ENCODE measurements around the gene RUNX1.

Gene RUNX1

DNA sequence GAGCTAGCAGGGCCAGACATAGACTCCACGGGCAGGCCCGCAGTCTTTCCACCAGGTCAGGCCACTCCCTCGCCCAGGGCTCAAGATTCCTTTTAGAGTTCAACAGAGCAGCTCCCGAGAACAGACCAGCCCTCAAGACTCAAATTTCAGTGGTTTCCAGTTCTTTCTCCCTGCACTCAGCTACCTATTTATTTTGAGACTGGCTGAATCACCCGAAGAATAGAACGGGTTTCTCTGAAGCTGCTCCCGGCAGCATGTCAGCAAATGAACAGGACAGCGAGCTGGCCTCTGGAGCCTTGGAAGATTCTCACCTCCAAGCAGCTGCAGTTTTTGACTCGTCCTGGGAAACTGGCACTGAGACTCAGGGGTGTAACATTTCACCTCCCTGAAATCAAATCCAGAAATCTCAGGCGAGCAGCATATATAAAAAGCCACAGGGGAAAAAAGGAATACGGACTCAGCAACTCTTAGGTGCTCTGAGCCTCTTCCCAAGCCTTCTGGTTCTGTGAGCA, 202.4 kb downstream of the RUNX1 start:
- DNase-seq (ENCODE audit: low spot score) = no peak

DNA sequence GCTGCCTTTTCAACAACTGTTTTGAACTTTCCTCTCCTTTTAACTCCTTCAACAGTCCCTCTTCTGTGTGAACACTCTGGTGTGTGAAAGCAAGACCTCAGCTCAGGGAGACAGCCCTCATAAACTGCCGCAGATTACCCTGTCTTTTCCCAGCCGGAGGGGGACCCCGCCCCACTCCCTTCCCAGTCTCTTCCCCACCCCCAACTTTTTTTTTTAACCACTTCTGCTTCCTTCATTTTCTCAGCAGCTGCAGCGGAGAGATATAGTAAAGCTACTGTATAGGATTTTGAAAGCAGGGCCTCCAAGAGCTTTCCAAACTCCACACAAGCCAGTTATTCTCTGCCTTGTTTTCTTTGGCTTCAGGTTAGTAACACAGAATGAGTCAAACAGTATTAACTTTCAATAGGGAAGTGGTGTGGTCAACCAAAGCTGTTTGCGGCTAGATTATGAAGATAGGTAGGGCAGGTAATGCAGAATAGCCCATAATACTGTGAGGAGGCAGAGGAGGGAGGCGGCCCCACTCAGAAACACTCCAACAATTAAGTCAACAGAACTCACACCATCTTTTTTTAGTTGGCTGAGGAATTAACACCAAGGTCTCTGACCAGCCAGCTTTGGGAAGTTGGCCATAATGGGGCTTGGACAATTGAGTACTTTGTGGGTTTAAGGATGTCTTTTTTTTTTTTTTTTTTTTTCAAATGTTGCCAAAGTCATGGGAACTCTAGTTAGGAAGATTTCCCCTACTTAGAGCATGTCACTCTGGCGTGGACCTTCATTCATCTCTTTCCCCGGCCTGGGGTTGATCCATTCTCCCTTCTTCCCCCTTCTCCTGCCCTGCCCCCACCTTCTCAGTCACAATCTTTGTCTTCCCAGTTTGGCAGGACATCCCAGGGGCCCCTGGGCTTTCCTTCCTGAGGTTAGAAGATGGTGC, 203.3 kb downstream of the RUNX1 start:
- DNase-seq (ENCODE audit: low spot score) = peak; percentile 82

DNA sequence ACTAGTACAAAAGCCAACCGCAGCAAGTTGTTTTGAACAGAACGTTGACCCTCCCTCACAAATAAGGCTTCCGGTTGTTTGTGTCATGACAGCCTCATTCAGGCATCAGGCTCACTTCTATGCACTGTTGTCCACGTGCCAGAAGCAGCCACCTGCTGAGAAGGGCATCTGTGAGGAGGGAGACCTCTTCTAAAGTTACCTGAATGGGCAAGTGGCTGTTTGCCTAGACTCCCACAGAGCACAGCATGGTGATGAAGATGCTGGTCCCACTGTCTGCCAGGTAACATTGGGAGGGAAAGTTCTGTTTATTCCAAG, 204.2 kb downstream of the RUNX1 start:
- no peak for DNase-seq (ENCODE audit: low spot score)

DNA sequence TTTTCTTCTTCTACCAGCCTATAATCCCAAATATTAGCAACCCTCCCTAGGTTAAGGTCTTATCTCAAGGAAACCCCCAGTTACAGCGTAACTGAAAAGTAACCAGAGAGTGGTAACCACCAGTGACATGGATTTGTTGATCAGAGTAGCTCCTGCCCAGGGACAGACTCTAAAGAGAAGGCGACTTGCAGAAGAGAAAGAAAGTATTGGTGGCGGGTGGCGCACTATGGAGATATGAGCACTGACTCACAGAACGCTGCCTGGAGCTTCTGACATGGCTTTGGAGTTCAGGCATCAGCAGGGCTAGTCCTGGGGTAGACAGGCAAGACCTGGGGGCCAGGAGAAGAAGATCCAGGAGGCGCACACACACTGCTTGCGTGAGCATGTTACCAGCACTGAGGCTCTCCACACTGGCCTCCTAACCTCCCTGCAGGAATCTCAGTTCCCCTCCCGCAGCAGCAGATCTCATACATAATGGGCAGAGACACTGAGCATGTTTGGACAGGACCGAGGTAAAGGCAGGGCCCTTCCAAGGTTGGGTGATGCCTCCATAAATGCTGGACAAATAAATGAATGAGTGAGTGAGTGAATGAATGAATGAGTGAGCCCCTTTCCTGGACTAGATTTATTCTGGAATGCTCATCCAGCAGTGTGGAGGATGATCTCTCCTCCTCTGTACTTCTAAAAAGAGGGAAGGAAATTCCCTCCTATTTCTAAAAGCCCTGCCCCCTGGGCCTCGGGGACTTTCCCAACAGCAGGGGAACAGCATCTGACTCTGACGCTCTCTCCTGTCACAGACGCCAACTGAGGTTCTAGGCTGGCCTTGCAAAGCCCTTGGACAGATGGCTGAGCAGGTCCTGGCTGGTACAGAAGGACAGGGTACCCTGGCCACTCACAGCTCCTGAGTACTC, 204.8 kb downstream of the RUNX1 start:
- no peak for DNase-seq (ENCODE audit: low spot score)

DNA sequence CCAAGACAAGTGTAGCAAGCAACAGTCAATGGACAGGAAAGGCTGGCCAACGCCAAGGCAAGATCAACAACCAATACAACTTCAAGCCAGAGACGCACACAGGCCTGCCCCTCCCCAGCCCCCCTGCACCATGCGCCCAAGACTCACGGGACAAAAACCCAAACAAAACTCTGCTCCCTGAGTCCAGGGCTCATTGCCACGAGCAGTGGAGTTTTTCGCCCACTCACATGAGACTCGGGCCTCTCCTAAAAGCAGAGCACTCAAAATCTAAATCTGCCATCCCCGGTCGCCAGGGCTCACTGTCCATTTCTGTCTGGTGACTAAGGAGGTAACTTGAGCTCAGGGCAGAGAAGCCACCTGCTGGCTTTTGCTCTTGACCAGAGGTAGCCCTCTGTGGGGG, 205.5 kb downstream of the RUNX1 start:
- DNase-seq (ENCODE audit: low spot score) = no peak

DNA sequence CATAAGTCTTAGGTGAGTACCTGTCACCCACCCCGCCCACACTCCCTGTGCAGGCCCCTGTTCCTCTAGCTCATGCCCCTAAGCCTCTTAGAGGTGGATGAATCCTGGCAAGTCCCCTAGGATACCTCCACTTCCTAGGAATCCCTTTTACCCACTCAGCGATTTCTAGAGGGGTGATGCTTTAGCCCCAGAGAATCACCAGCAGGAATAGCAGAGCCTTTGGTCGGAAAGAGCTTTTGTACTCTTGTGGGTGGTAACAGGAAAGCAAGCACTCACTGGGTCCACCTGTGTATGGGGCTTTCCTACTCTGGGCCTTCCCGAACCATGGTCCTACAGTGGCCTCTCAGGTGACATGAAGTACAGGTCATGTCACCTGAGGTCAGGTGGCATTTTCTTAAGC, 207.9 kb downstream of the RUNX1 start:
- no peak for DNase-seq (ENCODE audit: low spot score)

DNA sequence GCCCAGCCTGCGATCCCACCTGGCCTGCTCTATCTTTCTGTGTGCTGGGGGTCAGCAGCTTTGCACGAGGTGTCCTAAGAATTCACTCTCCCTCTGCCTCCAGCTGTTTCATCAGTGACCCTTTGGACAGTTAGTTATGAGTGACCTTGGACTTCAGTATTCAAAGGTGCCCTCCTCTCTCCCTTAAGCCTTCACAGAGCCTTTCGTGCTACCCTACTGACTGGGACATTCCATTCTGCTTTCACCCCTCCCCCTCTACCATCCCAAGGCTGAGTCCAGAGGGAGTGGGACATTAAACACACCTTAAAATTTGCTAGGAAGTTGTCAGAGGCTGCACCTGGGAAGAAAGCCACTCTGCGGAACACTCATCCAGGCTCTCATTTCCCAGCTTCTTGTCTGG, 208.4 kb downstream of the RUNX1 start:
- no peak for DNase-seq (ENCODE audit: low spot score)

DNA sequence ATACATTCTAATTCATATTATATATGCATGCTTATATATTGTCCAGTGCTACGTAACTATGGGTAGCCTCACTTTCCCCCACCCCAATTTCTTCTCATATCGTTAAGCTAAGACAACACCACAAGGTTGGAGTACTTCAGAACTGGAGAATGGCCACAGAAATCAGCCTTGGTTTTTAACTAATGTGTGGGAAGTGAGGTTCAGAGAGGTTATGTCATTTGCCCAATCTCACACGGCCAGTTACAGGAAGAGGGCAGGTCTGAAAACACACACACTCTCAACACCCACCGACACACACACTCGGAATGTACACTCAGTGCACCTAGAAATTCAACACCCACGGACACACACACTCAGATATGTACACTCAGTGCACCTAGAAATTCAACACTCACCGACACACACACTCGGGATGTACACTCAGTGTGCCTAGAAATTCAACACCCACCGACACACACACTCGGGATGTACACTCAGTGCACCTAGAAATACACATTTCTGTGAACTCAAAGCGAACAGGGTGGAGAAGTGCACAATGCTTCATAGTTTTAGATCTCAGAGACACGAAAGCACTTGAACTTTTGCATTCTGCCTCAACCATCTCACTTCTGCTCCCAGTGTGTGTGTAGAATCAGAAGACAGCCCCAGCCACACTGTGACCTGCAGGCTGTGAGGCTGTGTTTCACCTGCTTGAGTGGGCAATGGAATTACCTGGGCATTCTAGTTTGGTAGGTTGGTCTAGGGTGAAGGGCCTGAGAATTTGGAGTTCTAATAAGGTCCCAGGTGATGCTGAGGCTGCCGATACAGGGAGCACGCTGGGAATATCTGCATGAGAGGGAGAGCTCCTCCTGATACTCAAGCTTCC, 209.9 kb downstream of the RUNX1 start:
- no peak for DNase-seq (ENCODE audit: low spot score)

DNA sequence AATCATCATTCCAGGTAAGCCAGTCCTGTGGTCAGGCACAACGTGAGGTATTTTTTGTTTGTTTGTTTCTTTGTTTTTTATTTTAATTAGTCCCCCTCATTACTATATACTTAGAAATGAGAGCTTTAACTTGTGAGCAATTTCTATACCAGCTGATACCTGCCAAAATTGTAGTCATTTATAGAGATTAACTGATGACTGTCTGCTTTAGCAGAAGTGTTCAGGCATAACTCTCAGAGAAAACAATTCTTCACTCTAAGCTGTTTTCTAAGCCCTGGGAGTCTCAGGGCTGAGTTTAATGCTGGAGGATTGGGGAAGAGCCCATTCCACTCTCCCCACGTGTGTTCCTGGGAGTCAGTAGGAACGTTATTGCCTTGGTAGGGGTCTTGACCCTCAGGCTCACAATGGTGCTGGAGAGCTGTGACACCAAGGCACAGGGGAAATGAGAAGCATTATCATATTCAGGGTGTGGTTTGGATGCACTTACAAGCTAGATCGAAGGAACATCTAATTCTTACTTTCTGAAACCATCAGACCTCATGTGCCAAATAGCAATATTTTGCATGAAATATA, 212.1 kb downstream of the RUNX1 start:
- DNase-seq (ENCODE audit: low spot score) = no peak

DNA sequence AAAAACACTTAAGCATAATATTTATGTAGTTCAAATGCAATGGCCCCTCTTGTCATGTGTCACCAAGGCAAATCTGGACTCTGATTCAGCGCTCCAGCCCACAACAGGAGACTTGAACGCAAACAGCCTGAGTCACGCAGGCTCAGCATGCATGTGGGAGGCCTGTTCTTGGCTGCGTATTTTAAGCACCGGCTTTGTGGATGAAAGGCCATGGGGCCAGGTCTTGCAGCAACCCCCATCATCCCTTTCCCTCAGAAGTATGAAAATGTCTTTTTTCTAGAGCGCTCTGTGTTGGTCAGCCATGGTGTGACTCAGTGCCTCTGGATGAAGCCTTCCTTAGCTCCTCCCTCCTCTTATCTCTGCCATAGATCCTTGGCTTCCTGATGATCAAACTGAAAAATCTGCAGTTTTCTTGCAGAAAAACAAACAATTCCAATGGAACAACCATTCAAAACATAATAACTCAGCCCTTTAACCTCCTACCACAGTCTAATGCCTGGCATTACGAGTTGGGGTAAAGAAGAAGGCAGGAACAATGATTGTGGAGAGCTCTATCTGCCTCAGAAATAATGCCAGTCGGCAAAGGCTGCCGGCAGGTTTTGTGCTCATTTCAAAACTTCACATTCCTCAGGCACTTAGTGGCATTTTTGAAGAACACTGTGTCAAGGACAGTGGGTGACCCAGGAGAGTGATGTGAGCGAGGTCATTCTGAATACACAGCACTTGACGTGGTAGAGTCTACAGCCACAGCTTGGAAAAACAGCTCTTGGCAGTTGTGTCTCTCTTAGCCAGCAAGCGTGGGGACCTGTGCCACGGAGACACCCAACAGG, 212.8 kb downstream of the RUNX1 start:
- no peak for DNase-seq (ENCODE audit: low spot score)

DNA sequence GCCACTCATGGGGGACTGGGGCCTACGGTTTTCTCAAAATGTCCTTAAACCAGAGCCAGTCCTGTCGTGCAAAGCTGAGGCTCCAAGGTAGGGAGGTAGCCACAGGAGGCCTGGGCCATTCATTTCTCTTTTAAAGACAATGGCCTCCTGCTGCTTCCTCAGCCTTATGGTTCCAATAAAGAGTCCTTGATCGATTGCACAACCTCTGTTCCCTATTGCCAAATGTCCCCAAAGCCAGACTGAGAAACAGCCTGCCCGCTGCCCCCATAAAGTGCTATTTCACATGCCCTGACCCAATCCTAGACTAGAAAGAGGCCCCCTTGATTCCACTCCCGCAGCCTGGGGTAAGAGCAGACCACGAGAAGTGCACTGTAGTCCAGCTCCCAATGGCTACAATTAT, 213.6 kb downstream of the RUNX1 start:
- no peak for DNase-seq (ENCODE audit: low spot score)

DNA sequence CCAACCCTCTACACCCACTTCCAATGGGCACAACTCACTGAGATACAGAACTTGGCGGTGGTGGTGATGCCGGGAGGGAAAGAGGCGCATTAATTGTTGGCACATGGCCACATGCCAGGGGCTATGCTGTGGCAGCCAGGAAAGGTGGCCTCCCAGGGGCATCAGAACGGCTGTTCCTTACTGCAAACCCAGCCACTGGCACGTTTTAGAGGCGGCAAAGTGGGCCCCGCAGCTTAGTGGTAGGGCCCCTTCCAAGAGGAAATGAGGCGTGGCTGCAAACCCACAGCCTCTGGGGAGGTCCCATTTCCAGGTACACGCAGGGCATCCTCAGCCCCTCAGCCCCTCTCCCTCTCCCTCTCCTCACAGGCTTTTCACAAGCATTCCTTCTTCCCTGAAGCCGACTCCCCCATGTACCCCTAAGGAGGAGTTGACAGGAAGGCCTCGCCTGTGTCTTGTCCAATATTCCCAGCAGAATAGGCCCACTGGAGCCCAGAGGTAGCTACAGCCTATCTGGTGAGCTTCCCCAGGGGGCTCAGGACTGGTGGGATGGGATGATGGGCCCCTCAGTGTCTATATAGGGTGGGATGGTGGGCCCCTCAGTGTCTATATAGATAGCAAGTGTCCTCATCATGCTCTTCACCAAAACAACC, 214.1 kb downstream of the RUNX1 start:
- no peak for DNase-seq (ENCODE audit: low spot score)

DNA sequence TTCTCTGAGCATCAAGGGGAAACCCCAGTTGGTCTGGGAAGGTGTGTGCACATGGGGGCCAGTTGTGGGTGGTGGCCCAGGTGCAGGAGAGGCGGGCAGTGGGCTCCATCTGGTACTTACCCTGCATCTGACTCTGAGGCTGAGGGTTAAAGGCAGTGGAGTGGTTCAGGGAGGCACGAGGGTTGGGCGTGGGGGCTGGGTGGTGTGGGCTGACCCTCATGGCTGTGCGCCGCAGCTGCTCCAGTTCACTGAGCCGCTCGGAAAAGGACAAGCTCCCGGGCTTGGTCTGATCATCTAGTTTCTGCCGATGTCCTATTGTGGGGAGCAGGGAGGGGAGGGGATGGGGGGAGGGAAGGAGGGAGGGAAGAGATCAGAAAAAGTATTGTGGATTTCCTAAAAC, 214.8 kb downstream of the RUNX1 start:
- DNase-seq (ENCODE audit: low spot score) = no peak

DNA sequence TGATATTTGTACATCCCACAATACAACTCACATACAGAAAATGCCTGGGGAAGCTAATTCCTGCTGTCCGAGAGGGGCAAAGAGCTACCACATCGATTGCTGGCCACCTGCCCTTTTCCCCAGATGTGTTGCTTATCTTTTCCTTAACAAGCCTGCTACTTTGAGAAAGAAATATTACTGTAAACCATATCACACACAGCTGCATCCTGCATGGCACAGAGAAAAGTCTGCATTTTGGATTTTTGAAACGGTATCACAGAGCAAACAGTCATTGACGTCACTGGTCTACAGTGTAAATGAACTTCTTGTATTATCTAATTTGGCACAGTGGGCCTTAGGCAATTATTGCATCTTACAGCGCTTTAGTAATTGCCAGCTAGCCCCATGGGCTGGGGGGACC, 215.6 kb downstream of the RUNX1 start:
- no peak for DNase-seq (ENCODE audit: low spot score)

DNA sequence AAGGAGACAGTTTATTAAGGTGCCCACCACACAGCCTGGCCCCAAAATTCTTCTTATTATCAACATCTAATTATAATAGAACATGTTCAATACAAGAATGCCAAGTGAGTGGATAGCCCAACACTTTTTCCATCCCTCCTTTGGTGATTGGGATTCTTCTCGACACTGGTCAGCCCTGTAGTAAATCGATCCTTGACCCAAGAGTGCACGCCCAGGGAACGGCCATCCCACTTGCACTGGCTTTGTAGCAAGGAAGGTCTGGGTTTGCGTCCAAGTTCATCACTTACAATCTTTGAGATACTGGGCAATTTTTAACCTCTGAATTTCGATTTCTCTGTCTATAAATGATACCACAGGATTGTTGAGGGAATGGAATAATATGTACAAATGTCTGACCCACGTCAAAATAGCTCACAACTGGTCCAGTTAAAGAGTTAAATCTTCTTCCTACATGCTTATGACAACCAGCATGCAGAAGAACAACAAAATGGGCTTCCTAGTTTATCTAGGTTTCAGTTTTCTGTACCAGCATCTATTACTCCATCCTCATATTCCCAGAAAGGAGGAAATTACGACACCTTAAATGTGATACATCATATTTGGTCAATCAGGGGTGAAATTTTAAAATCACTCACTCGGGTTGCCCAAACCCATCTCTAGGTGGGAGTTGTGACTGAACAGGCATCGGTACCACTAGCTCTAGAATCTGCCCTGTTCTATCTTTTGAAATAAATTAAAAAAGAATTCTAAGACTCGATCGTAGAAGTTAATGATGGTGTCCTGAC, 218.5 kb downstream of the RUNX1 start:
- no peak for DNase-seq (ENCODE audit: low spot score)

DNA sequence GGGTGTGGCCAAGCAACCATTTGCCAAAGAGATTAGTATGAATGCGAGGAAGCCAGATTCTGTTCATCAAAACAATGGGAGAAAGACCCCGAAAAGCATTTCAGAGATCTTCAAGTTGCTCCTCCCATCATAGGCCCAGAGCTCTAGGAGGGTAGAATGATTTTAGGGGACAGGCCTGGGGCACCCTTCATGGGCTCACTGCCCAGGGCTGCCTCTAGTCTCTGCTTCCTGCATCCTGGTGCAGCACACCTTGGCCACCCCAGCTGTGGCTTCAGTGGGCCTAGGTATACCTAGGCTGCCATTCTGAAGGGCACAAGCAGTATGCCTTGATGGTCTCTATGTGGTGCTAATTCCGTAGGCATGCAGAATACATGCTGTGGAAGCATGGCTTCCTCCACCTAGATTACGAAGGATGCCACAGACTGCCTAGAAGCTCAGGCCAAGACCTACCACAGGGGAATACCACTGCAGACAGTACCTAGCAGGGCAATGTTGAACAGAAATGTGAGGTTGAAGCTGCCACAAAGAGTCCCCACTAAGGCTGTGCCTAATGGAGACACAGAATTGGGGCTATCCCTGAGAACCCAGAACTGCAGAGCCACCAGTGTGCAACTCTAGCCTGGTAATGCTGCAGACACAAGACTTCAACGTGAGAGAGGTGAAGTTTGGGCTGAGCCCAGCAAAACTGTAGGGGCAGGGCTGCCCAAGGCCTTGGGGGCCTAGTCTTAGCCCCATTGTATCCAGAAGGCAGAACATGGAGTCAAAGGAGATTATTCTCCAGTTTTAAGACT, 221.5 kb downstream of the RUNX1 start:
- DNase-seq (ENCODE audit: low spot score) = no peak

DNA sequence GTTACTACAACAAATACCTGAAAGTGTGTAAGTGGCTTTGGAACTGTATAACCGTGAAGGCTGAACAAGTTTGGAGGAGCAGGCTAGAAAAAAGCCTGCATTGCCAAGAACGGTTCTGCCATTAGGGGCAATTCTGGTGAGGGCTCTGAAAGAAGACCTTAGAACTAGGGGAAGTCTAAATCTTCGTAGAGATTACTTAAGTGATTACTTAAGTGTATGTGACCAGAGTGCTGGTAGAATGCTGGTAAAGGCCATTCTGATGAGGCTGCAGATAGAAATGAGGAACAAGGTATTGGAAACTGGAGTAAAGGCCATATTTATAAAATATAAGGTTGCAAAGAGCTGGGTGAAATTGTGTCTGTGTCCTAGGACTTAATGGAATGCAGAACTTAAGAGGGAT, 222.3 kb downstream of the RUNX1 start:
- no peak for DNase-seq (ENCODE audit: low spot score)

DNA sequence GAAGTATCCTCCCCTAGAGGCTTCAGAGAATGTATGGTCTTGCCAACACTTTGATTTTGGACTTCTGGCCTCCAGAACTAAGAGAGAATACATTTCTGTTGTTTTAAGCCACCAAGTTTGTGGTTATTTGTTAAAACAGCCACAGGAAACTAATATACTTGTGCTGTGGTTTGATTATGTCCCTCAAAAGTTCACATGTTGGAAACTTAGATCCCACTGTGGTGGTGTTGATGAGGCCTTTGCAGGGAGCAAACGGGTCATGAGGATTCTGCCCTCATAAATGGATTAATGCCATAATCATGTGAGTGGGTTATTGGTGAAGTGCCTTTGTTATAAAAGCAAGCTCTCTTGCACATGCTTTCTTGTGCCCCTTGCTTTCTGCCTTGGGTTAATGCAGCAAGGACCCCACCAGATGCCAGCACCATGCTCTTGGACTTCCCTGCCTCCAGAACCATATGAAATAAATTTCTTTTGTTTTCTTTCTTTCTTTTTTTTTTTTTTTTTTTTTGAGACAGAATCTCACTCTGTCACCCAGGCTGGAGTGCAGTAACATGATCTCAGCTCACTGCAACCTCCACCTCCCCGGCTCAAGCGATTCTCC, 223.1 kb downstream of the RUNX1 start:
- no peak for DNase-seq (ENCODE audit: low spot score)
